Panc1 (cell line): Measurements from ENCODE around the gene DEAF1. TPM values are rescaled to one million over a fixed set of nuclear protein-coding genes. Genes with fewer than 3 reads are reported as not detected.
A peak's percentile ranks its signal among the peaks of the same experiment; 100 is the strongest.

Experiments used
- ATAC-seq: fragments of 200-7000 bp; cut with Tn5 transposase; 2 replicates; pipeline ENCODE4 v1.9.1; 2020; ENCODE audit warnings: mild to moderate bottlenecking, moderate library complexity
- BruUV-seq: library from RNA; stranded (reverse); fragments of 400-500 nt; replicated peaks from 2 replicates; lab custom pipeline; 2021; lab: Mats Ljungman, UMichigan
- CTCF ChIA-PET: fragments of 300-600 bp; sonication (Branson Sonifier 250); formaldehyde crosslinking; loops from one replicate; lab custom pipeline; 2022; ENCODE audit warnings: antibody characterized with exemption; lab: Charles Lee
- POLR2A ChIA-PET: fragments of 300-600 bp; sonication (Branson Sonifier 250); formaldehyde crosslinking; loops from one replicate; lab custom pipeline; 2022; ENCODE audit warnings: antibody characterized with exemption; lab: Charles Lee
- DNase-seq: peaks from one replicate; pipeline ENCODE4 v3.0.0-alpha.2; 2010; ENCODE audit warnings: low read depth, low spot score
- H3K27ac ChIP-seq: 2 replicates; pipeline ENCODE4 v1.5.1; 2011; ENCODE audit warnings: mild to moderate bottlenecking, low read length, inconsistent platforms
- H3K27me3 ChIP-seq: fragments of 200-500 bp; sonication (Bioruptor generic); 2 replicates; pipeline ENCODE4 v1.6.0; 2014; ENCODE audit warnings: low read length, inconsistent platforms; ENCODE audit not compliant: control insufficient read depth, insufficient read depth
- H3K36me3 ChIP-seq: fragments of 200-500 bp; sonication (Bioruptor generic); 2 replicates; pipeline ENCODE4 v1.5.1; 2014; ENCODE audit warnings: inconsistent platforms, mild to moderate bottlenecking, low read length, moderate library complexity; ENCODE audit not compliant: control insufficient read depth, insufficient read depth
- H3K4me1 ChIP-seq: 2 replicates; pipeline ENCODE4 v1.5.1; 2011; ENCODE audit warnings: inconsistent platforms, mild to moderate bottlenecking, low read length, moderate library complexity; ENCODE audit not compliant: control insufficient read depth, insufficient read depth
- H3K4me3 ChIP-seq, 2 experiments: 2 replicates each; pipeline ENCODE4 v1.5.1; 2011 to 2012; ENCODE audit warnings: low read depth in 2 of 2, low read length in 2 of 2, mild to moderate bottlenecking in 2 of 2, inconsistent platforms in 1 of 2, moderate library complexity in 1 of 2
- H3K9me3 ChIP-seq: fragments of 200-500 bp; sonication (Bioruptor generic); 2 replicates; pipeline ENCODE4 v1.5.1; 2014; ENCODE audit warnings: low read depth, mild to moderate bottlenecking, inconsistent platforms, low read length, moderate library complexity; ENCODE audit not compliant: control insufficient read depth, insufficient read depth
- CTCF ChIP-seq: fragments of 450-650 bp; IDR thresholded peaks from 2 replicates; pipeline ENCODE4 v1.5.1; 2017; ENCODE audit warnings: mild to moderate bottlenecking
- POLR2AphosphoS5 ChIP-seq: IDR thresholded peaks from 2 replicates; pipeline ENCODE4 v1.6.1; 2012; ENCODE audit warnings: mild to moderate bottlenecking, low read depth, low read length, moderate library complexity
- REST ChIP-seq, 2 experiments: IDR thresholded peaks; 2 replicates each; pipeline ENCODE4 v1.6.1; 2011 to 2012; ENCODE audit warnings: low read depth in 2 of 2, control low read depth in 1 of 2, low read length in 1 of 2, mild to moderate bottlenecking in 1 of 2, moderate library complexity in 1 of 2; ENCODE audit not compliant: insufficient read depth in 1 of 2
- SIN3A ChIP-seq: IDR thresholded peaks from 2 replicates; pipeline ENCODE4 v1.6.1; 2012; ENCODE audit warnings: low read depth, mild to moderate bottlenecking, low read length, moderate library complexity, borderline replicate concordance; ENCODE audit not compliant: insufficient read depth
- TCF7L2 ChIP-seq: IDR thresholded peaks from 2 replicates; pipeline ENCODE4 v1.6.1; 2011; ENCODE audit warnings: mild to moderate bottlenecking, low read depth, low read length, inconsistent platforms
- in situ Hi-C: cut with HindIII; loops from 2 replicates; pipeline ENCODE4 v1.10.0; 2016; ENCODE audit warnings: low sequenced_read_pairs, low pct_unique_long_range_greater_than_20kb
- intact Hi-C: fragments of 100-400 bp; cut with micrococcal nuclease; formaldehyde crosslinking; loops from one replicate; pipeline ENCODE4 v1.10.0; 2022; ENCODE audit not compliant: unreplicated experiment
- total RNA-seq: library from RNA; stranded (reverse); gene quantifications from one replicate; pipeline ENCODE4 v1.2.1, GENCODE V29; 2021; ENCODE audit not compliant: unreplicated experiment

DEAF1 gene
- total RNA-seq, 1 experiment from 2014 or later, result 105 TPM

- BruUV-seq, result no TSS peak
- ATAC-seq, result peak; percentile 6
- CTCF ChIA-PET, result no interaction called here
Observed at GRCh38 chr11:614623-615503, 80.2 kb downstream of the DEAF1 start.

More at GRCh38 chr11:614623-615503, 80.2 kb downstream of the DEAF1 start:
- Histone ChIP-seq H3K27ac (peak overlapping the region; percentile 80), H3K9me3 (no peaks in the 10 kb centered on the region), H3K4me1 (peaks cover 40% of the 10 kb centered on the region), H3K27me3 (no peaks in the 10 kb centered on the region), H3K36me3 (peaks cover 17% of the 10 kb centered on the region), H3K4me3 (peak overlapping the region; percentile 63 to 64)
- TF ChIP-seq TCF7L2, result no peak
- TF ChIP-seq SIN3A, result no peak
- no peak for TF ChIP-seq CTCF
- TF ChIP-seq POLR2AphosphoS5, result no peak; the same call in 1 of the 2 replicates
- no peak for TF ChIP-seq REST (IDR thresholded peaks at IDR 0.05; ENCODE audit: insufficient read depth in 1 of 2, low read depth in 2 of 2, low read length in 1 of 2)
- in situ Hi-C loops (no loop called here), intact Hi-C loops (no loop called here)
- POLR2A ChIA-PET, result interaction anchor here (1.1 kb wide), 1 partner anchor 81 kb away, joined by 4 read pairs; the partner anchor contains the start of gene TMEM80
- DNase-seq, result no peak
